Measurements from ENCODE around the gene MID1. TPM values are rescaled to one million over a fixed set of nuclear protein-coding genes. Genes with fewer than 3 reads are reported as not detected.

MID1 gene
- total RNA-seq, 2 donors from 2014 or later: 22.2 to 36.5 TPM

DNA sequence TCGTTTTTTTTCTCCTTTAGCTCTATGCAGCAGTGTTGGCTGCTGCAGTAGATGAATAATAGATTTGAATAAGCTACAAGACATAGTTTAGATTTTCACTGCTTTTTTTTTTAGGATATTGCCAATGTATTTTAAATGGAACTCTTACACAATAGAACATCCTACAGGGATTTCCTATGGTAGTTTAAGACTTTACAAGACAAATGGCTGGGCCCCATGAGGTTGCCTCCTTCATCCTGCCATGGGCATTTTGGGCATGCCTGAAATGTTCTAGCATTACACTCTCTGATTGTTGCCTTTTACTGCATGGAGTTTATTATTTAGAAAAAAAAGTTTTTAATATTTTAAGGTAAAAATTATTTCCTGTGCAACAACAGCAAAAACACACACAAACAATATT, 74.5 kb downstream of the MID1 start:
- DNase-seq (ENCODE audit: low spot score): no peak
- intact Hi-C loops (cut with DNase I): no loop called here

- intact Hi-C loops (cut with DNase I): no loop called here
These were observed 77.8 kb downstream of the MID1 start for GRCh38 chrX:10542586-10542985.

DNA sequence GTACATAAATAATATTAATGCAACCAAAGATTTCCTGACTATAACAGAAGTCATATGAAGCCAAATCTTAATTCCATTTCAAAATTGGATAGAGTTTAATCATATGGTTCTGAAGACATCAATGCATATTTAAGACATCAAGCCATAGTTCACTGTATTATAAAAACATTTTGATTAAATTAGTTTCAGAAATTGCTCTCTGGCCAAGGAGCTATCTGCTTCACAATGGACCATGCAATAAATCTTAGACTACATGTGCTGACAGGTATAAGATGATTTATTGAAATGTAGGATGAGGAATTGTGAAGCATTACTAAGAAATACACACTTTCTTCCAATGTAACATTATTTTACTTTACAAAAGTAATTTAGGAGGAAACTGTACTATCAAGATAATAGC, 81.6 kb downstream of the MID1 start:
- intact Hi-C loops (cut with DNase I): no loop called here
- no peak for DNase-seq (ENCODE audit: low spot score)

More at GRCh38 chrX:10542586-10542985, 77.8 kb downstream of the MID1 start:
- no peak for DNase-seq (ENCODE audit: low spot score)

- intact Hi-C loops (cut with DNase I): no loop called here
- DNase-seq (ENCODE audit: low spot score): no peak
These were observed 83.1 kb downstream of the MID1 start for GRCh38 chrX:10537308-10537707.

DNA sequence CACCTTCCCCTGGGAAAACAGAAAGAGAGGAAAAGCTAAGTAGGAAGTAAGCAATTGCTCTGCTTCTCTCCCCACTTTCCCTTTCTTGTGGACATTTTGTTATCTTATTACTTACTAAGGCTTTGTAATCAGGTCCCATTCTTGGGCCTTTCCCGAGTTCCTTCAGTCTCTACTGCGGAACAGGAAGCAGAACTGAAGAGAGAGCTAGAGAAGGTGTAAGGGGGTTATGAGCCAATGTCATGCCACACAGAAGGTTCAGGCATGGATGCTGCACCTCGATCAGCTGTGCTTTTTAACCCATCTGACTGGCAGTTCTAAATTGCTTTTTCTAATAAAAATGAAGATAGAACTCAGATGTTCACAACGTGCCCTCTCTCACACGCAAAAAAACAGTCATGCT, 83.6 kb downstream of the MID1 start:
- no peak for DNase-seq (ENCODE audit: low spot score)
- intact Hi-C loops (cut with DNase I): no loop called here

GRCh38 chrX:10534611-10535010, 85.8 kb downstream of the MID1 start:
- intact Hi-C loops (cut with DNase I): no loop called here
- DNase-seq (ENCODE audit: low spot score): no peak

DNA sequence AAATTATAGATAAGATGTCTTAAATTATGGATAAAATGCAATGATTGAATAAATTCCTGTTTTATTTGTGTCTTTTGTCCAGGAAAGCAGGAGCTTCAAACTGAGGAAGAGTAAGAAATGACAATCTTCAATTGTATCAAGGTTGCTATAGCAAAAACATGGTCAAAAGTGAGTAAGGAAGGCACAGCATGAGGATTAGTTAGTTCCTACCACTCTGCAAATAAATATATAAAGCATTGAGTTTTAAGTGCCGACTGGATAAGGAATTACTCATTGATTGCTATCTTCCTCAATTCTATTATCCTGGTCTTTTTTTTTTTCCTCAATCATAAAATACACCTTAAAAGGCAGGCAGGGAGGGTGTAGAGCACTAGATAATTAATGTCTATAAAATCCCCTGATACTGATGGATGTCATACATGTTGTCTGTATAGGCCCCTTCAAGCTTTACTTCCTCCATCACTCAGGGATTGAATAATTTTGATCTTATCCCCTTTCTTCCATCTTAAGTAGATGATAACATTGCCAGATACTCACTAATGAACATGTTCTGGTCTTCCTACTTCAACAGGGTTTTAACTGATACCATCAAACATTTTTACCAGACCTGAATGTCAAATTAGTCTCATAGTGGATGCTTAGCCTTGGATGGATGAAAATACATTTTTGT, 86.6 kb downstream of the MID1 start:
- intact Hi-C loops (cut with DNase I): no loop called here
- DNase-seq (ENCODE audit: low spot score): no peak

DNA sequence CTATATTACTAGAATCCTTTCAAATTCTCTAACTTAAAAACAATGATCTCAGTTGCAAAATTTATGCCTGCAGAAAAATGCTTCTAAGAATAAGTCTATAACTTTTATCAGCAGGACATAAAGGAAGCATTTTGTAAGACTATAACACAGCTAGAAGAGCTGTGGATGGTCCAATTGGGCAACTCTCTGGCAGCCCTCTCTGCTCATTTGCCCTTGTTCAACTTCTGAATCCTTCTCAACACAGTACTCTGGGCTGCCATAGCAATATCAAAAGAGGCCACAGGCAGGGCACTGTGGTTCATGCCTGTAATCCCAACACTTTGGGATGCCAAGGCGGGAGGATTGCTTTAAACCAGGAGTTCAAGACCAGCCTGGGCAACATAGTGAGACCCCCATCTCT, 88.5 kb downstream of the MID1 start:
- intact Hi-C loops (cut with DNase I): no loop called here
- no peak for DNase-seq (ENCODE audit: low spot score)

GRCh38 chrX:10529344-10529743, 91.0 kb downstream of the MID1 start:
- no peak for DNase-seq (ENCODE audit: low spot score)
- intact Hi-C loops (cut with DNase I): no loop called here

GRCh38 chrX:10526451-10526850, 93.9 kb downstream of the MID1 start:
- intact Hi-C loops (cut with DNase I): no loop called here
- no peak for DNase-seq (ENCODE audit: low spot score)

DNA sequence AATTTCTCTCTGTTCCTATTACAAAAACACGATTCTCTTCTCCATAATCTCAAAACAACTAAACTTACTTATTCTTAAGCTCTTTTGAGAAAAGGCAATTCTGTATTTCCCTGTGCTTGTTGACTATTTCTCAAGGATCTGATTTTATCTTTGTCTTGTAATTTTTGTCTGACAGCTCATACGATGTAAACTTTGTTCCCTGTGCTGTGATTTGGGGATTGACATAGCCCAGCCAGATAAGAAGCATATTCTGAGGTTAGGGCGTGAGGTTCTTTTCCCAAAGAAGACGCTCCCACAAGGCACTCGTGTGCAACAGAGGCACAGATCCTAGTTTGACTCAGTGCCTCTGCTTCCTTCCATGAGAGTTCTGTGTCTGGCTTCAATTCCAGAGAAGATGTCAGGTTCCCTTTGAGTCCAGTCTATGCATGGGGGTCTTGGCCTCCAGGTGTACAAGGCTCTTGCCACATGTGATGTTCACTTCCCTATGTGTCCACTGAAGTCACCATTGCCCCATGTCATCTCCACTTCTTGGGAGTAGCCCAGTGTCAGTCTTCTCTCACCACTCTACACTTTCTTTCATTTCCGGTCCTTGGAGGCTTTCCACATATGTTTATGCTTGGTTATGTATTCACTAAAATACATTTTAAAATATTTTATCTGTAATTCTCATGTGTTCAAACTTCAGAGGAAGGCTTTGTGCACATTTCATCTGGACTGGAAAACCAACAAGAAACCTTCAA, 94.8 kb downstream of the MID1 start:
- no peak for DNase-seq (ENCODE audit: low spot score)
- intact Hi-C loops (cut with DNase I): no loop called here

GRCh38 chrX:10524578-10524977, 95.8 kb downstream of the MID1 start:
- intact Hi-C loops (cut with DNase I): no loop called here
- no peak for DNase-seq (ENCODE audit: low spot score)

DNA sequence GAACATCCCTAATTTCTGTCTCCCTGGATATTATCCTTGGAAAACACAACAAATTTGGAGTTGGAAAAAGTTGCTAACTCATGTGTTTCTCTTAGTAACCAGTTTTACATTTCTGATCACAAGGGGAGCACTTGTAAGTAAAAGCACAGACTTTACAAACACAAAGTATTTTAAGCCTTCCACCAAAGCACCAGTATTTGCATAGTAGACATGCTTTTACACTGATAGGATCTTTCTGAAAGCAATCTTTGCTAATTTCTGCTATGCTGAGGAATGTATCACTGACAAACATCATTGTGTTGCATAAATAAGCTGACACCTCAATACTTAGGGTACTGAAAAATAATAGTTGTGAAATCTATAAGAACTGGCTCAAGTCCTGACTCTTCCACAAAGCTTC, 100.6 kb downstream of the MID1 start:
- no peak for DNase-seq (ENCODE audit: low spot score)
- intact Hi-C loops (cut with DNase I): no loop called here

DNA sequence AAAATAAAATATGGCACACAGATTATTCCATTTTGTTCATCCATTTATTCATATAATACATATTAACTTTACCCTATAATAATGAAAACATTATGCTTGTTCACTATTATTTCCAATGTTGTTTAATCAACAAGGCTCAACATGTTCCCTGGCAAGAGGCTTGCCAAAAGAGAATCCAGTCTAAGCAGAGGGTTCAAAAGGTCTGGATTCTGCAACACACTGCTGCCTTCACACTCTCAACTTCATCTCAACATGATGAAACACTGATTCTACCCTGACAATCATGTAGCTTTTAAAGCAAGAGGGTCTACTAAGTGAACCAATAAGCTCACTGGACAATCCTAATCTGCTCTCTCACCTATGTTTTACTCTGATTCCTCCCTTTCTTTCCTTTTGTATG, 101.1 kb downstream of the MID1 start:
- intact Hi-C loops (cut with DNase I): no loop called here
- DNase-seq (ENCODE audit: low spot score): no peak

DNA sequence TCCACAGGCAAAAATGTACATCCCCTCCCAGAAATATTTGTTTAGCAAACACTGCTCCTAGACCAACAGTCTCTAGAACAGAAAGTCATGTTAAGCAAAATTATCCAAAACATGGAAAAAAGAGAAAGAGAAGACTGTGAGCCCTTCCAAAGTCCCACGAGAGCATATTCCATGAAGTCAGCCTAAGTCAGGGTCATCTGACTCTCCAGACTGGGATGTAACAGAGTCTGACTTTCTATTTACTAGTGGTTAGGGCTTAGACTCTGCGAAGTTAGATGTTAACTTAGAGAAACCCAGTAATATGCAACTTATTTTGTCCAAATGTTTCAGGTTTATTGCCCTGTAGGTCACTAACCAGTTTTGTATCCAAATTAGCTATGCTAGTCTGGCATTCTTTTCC, 102.3 kb downstream of the MID1 start:
- intact Hi-C loops (cut with DNase I): no loop called here

GRCh38 chrX:10516781-10517322, 103.5 kb downstream of the MID1 start:
- DNase-seq (ENCODE audit: low spot score): no peak
- intact Hi-C loops (cut with DNase I): no loop called here

More for the DNA sequence above, 102.3 kb downstream of the MID1 start:
- DNase-seq (ENCODE audit: low spot score): no peak

GRCh38 chrX:10514891-10515290, 105.5 kb downstream of the MID1 start:
- no peak for DNase-seq (ENCODE audit: low spot score)
- intact Hi-C loops (cut with DNase I): no loop called here

GRCh38 chrX:10513974-10514373, 106.4 kb downstream of the MID1 start:
- DNase-seq (ENCODE audit: low spot score): no peak
- intact Hi-C loops (cut with DNase I): no loop called here

GRCh38 chrX:10512741-10513140, 107.6 kb downstream of the MID1 start:
- intact Hi-C loops (cut with DNase I): no loop called here
- DNase-seq (ENCODE audit: low spot score): no peak

- intact Hi-C loops (cut with DNase I): no loop called here
- DNase-seq (ENCODE audit: low spot score): no peak
These were observed 108.1 kb downstream of the MID1 start for GRCh38 chrX:10512258-10512657.

DNA sequence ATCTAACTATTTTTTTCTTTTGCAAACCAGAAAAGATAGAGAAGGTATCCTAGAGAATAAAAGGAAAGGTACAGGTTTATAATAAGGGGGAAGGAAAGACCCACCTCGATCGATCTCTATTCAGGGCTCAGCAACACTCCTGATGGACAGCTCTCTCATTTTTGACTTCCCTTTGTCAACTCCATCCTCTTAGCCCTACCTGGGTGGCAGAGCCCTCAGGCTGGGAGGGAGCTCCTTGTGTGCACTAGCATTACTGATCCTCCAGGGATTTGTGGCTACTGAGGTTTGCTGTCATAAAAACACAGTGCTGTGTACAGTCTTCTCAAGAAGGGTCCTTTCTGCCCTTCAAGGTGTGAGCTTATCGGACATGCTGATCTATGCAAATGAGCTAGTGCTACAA, 111.0 kb downstream of the MID1 start:
- intact Hi-C loops (cut with DNase I): no loop called here
- no peak for DNase-seq (ENCODE audit: low spot score)

Data from posterior vena cava (tissue), 2 donors.